ENCODE data around the gene OR2M2.

The OR2M2 gene

DNA sequence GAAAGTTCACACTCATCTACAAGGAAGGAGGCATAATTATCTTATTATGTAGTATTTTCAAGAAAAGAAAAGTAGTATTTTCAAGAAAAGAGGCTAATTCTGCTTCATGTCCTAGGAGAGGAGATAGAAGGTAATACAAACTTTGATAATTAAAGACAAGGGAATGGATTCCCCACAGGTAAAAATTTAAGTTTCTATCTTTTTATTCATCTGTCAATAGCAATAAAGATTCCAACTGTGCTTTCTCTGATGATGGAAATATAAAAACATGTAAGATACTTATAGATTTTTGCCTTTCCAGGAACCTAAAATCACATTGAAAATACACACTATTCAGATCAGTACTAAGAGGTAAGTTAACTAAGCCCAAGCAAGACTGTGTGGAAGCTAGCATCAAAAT is at the start of gene OR2M2:
TSS of gene OR2M2 (plus strand) at position 301 of the 400 bp plus-strand sequence. CDS start 5,165 bp downstream, outside the sequence.
- no peak for DNase-seq

DNA sequence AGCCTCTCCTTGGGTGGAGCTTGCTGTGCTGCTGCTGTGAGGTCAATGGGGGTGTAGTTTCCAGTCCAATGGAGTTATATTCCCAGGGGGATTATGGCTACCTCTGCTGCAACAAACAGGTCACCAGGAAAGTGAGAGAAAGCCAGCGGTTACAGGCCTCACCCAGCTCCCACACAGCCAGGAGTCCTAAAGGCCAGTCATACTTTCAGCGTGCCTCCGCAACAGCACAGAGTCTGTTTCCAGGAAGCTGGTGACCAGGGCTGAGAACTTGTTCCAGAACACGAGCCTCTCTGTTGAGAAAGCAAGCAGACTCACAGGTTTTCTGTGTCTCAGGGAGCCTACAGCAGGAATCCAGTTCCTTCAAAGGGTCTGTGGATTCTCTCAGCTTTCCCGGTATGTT is 47.0 kb upstream of the OR2M2 start:
- no peak for DNase-seq

DNA sequence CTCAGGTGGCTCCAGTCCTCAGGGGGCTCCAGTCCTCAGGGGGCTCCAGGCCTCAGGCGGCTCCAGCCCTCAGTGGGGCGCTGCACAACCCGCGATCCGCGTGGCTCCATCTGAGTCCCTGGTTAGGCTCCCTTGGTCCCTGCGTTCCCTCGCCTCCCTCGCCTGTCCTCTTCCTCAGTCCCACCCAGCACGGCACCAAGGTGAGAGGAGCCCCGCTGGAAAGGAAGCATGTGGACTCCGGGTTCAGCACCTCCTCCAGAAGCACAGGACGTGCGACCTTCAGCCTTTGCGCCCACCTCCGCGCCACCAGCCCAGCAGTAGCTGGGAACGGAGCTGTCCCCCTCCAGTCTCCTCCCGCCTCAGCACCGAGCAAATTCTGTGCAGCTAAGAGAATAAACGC is 37.8 kb upstream of the OR2M2 start:
- no peak for DNase-seq

DNA sequence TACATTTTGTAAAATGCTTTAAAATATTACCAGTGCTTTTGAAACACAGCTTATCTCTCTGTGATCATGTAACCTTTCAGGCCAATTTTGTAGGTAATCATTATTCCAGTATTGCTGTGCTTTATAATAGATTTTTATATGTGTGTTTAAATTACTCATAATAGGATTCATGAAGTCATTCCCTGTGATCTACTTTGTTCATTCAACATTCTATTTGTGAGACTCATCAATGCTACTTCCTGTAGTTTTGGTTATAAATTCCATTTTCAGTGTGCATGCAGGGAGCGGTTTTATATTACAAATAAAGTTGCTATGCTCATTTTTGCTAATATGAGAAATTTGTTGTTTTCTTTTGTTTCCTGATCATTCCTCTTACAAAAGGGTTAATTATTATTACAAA is 33.8 kb upstream of the OR2M2 start:
- DNase-seq, result no peak

GRCh38 chr1:248143311-248143710 is 31.3 kb upstream of the OR2M2 start:
- no peak for DNase-seq

DNA sequence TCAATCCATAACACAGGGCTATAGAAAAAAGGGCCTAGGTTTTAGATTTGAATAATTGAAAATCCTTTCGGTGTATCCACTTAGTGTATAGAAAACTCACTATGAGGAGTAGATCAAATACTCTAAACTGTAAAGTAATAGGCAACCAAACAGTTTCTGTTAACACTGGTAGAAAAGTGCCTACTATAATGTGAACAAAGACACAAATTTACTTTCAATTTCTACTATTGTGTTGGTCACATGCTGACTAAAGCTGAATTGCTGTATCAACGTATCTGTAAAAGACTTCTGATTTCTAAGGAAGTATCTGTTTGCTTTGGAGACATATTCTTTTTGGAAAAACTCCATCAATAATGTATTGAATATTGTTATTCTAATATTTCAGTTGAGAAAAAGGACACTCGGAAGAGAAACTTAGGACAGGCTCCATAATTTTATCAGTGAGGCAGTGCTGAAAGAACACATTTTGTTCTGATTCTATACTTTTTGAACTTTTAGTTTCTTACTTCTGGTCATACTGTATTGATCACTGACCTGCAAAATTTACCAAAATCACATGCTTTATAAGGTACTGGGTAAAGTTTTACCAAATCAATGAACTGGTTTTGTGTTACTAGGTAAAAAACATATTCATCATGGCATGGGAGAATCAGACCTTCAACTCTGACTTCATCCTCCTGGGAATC is 30.0 kb upstream of the OR2M2 start, which contains the start of gene OR2M5:
TSS of gene OR2M5 (plus strand) at position 636 of the 686 bp plus-strand sequence. CDS start at position 636, 0 bp downstream.
- no peak for DNase-seq

DNA sequence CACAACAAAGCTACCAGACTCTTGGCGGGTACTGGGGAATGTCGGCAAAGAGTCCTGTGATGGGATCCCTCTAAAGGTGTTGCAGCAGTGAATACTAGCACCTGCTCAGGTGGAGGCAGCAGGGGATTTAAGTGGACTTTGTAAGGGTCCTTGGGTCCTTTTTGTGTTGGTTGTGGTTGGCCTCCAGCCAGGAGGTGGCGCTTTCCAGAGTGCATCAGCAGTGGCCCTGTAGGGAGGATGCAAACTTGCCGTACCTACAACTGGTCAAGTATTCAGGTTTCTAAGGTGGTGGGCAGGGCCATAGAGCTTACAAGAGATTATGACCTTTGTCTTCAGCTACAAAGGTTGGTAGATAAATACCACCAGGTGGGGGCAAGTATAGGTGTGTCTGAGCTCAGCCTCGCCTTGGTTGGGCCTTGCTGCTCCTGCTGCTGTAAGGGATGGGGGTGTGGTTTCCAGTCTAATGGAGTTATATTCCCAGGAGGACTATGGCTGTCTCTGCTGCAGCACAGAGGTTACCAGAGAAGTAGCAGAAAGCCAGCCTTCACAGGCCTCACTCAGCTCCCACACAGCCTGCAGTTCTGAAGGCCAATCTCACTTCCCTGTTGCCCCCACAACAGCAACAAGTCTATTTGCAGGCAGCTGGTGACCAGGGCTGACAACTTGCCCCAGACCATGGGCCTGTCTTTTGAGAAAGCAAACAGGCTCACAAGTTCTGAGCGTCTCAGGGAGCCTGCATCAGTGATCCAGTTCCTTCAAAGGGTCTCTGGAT is 22.4 kb upstream of the OR2M2 start:
- DNase-seq, result no peak

- DNase-seq, result no peak
These were observed 18.7 kb upstream of the OR2M2 start for GRCh38 chr1:248155927-248156326.

- DNase-seq, result no peak
These were observed 15.9 kb upstream of the OR2M2 start for GRCh38 chr1:248158758-248159157.

- DNase-seq, result no peak
These were observed 10.6 kb upstream of the OR2M2 start for GRCh38 chr1:248164031-248164430.

DNA sequence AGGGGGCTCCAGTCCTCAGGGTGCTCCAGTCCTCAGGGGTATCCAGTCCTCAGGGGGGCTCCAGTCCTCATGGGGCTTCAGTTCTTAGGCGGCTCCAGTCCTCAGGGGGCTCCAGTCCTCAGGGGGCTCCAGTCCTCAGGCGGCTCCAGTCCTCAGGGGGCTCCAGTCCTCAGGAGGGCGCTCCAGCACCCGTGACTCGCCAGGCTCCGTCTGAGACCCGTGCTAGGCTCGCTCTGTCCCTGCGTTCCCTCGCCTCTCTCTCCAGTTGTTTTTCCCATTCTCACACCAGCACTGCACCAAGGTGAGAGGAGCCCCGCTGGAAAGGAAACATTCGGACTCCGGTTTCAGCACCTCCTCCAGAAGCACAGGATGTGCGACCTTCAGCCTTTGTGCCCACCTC is 9.4 kb upstream of the OR2M2 start:
- DNase-seq, result no peak

- no peak for DNase-seq
These were observed 9.4 kb downstream of the OR2M2 start for GRCh38 chr1:248183996-248184395.

DNA sequence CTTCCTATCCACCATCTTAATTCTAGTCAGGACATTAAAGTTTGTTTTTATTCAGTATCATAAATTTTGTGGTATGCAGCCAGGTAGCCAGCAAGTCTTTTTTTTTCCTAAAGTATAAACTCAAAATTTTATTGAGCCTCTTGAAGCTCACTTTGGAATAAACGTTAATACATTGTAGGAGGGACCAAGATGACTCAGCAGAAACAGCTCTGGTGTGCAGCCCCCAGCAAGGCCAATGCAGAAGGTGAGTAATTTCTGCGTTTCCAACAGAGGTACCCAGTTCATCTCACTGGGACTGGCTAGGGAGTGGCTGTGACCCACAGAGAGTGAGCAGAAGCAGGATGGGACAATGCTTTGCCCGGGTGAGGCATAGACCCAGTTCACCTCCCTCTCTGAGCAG is 12.7 kb downstream of the OR2M2 start:
- DNase-seq, result no peak

- no peak for DNase-seq
These were observed 14.4 kb downstream of the OR2M2 start for GRCh38 chr1:248189026-248189425.

- no peak for DNase-seq
These were observed 19.5 kb downstream of the OR2M2 start for GRCh38 chr1:248194117-248194516.

DNA sequence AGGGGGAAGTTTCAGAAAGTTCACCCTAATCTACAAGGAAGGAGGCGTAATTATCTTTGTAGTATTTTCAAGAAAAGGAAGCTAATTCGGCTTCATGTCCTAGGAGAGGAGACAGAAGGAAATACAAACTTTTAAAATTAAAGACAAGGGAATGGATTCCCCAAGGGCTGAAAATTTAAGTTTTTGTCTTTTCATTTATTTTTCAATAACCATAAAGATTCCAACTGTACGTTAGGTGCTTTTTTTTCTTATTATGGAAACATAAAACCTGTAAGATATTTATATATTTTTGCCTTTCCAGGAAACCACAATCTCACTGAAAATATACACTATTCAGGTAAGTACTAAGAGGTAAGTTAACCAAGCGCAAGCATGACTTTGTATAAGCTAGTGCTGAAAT is 22.3 kb downstream of the OR2M2 start, which contains the start of gene OR2M3:
TSS of gene OR2M3 (plus strand) at position 301 of the 400 bp plus-strand sequence. CDS start 5,803 bp downstream, outside the sequence.
- DNase-seq, result no peak

GRCh38 chr1:248215880-248216279 is 41.3 kb downstream of the OR2M2 start:
- DNase-seq, result no peak

- DNase-seq, result no peak
These were observed 50.9 kb downstream of the OR2M2 start for GRCh38 chr1:248225537-248225936.

DNA sequence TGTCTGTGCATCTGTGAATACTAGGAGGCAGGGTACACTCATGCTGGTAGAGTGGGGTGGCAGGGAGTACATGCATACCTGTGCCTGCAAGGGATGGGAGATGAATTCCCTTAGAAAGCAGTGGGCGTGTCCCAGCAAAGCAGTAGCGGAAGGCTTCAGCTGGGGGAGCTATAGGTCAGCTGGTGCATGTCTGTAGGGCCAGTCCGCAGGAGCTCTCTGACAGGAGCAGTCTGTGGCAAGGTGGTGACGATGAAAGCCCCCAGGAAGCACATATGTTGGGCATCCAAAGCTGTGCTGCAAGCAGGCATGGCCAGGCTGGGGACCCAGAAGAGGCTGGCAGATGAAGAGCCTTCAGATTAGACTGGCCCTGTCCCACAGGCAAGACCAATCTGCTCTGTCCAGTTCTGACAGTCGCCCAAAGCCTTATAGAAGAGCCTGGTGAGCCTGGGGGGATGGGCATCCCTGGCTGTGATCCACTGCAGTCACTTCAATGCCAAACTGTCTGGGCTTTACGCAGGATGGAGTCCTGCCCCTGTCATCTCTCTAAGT is 54.8 kb downstream of the OR2M2 start:
- no peak for DNase-seq
